Central memory CD8-positive, alpha-beta T cell (primary cell): ENCODE results near the gene CTAGE4.
"Not testable (repeated sequence)": the region's sequence is repeated elsewhere in the genome, so short reads cannot be mapped to it uniquely, and the experiment has no call there.

Source experiments
- ATAC-seq: fragments of 150-1000 bp; cut with Tn5 transposase; replicated peaks from 2 replicates; pipeline ENCODE4 v1.10.0; 2022; ENCODE audit warnings: mild to moderate bottlenecking, moderate FRiP score, moderate number of reproducible peaks; ENCODE audit not compliant: poor library complexity, severe bottlenecking; ENCODE audit errors: extremely low read depth
- DNase-seq, 2 donors: peaks; one replicate each; pipeline ENCODE4 v3.0.0; 2021; ENCODE audit warnings: low spot score in 2 of 2
- H3K27ac Mint-ChIP-seq: one replicate; pipeline ENCODE4 v1.8.0; 2022; ENCODE audit warnings: low read depth, mild to moderate bottlenecking, moderate library complexity, mixed read lengths
- H3K27me3 Mint-ChIP-seq: one replicate; pipeline ENCODE4 v1.8.0; 2022; ENCODE audit warnings: mixed read lengths
- H3K36me3 Mint-ChIP-seq: one replicate; pipeline ENCODE4 v1.8.0; 2022; ENCODE audit warnings: mild to moderate bottlenecking, moderate library complexity, mixed read lengths; ENCODE audit not compliant: insufficient read depth
- H3K4me1 Mint-ChIP-seq: one replicate; pipeline ENCODE4 v1.8.0; 2022; ENCODE audit warnings: mixed read lengths
- H3K4me3 Mint-ChIP-seq: one replicate; pipeline ENCODE4 v1.8.0; 2022; ENCODE audit warnings: mild to moderate bottlenecking, moderate library complexity, mixed read lengths
- H3K9me3 Mint-ChIP-seq: one replicate; pipeline ENCODE4 v1.8.0; 2022; ENCODE audit warnings: mixed read lengths

CTAGE4 gene

DNA sequence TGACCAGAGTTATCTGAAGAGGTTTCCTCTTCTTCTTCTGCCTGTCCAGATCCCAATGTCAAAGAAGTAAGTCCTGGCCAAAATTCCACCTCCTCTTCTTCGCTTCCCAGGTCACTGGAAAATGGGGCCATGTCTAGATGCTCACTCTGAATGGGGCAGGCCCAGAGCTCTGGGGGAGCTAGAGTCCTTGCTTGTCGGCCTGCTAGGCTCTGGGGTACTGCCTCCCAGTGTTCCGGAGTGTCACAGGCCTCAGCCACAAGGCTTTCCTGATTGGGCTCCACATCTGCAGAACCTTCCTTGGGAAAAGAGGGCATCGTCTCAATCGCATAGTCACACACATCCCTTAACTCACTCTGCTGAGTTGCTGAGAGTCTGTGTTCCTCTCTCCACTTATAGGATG, 4.6 kb downstream of the CTAGE4 start:
- not testable (repeated sequence) for H3K27me3 Mint-ChIP-seq, H3K36me3 Mint-ChIP-seq, DNase-seq, H3K4me3 Mint-ChIP-seq, ATAC-seq, H3K4me1 Mint-ChIP-seq, H3K27ac Mint-ChIP-seq, H3K9me3 Mint-ChIP-seq

DNA sequence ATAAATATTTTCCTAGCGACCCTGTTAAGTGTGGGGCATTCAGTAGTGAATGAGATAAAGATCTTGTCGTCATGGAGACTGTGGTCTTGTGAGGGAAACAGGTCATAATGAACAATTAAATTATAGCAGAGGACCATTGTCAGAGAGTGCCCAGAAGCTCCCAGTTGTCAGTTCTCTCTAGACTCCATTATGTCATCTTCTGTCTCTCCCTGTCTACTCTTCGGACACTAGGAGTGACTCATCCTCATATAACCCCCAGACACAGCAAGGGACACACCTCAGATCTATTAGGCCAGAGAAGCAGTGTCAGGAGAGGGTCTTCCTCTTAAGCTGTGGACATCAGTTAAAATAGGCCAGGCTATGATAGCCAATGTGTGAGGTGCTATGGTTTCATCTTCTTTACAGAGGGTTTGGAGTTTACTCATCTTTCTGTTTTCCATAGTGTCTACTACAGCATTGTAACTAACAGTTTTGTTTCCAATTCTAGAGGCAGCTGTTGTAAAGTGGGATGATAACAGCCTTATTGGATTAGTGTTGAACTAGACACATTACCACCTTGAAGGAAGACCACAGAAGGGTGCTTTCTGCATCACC, 5.4 kb downstream of the CTAGE4 start:
- not testable (repeated sequence) for H3K36me3 Mint-ChIP-seq, H3K4me3 Mint-ChIP-seq, H3K4me1 Mint-ChIP-seq, H3K9me3 Mint-ChIP-seq, H3K27ac Mint-ChIP-seq, DNase-seq, H3K27me3 Mint-ChIP-seq
- peak; percentile 34 for ATAC-seq

DNA sequence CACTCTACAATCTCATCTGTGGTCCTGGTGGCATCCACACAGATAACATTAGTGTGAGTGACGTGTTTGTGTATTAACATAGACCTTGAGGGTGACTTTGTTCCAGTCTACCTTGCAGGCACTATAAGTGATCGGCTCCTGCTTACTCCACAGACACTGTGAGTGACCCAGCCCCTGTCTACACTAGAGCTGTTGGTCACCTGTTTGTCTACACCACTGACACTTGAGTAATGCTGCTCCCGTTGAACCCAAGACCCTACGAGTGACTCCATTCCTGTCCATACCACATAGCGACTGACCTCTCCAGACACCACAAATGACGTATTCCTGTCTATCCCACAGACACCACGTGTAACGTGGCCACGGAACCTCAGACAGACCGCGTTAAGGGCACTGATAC, 10.5 kb downstream of the CTAGE4 start:
- H3K4me1 Mint-ChIP-seq, H3K27me3 Mint-ChIP-seq, H3K9me3 Mint-ChIP-seq, DNase-seq, H3K36me3 Mint-ChIP-seq, H3K4me3 Mint-ChIP-seq, H3K27ac Mint-ChIP-seq: not testable (repeated sequence)
- peak; percentile 37 for ATAC-seq

DNA sequence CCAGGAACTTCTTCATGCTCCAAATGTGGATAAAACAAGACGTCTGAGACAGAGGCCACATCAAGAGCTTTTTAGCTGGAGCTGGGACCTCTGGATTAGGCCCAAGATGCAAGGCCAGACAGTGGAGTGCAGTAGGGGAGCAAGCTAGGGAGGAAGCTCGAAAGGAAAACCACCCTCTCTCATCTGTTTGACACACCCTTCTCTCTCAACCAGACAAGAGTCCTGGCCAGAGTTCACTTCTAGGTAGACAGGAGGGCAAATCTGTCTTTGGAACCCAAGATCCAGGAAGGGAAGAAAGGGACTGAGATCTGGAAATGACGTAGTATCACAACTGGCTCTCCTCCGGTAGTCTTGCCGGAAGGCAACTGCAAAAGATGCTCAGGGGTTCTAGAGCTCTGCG, 11.2 kb downstream of the CTAGE4 start:
- not testable (repeated sequence) for H3K36me3 Mint-ChIP-seq, ATAC-seq, H3K27ac Mint-ChIP-seq, H3K4me3 Mint-ChIP-seq, H3K27me3 Mint-ChIP-seq, H3K4me1 Mint-ChIP-seq, H3K9me3 Mint-ChIP-seq, DNase-seq

DNA sequence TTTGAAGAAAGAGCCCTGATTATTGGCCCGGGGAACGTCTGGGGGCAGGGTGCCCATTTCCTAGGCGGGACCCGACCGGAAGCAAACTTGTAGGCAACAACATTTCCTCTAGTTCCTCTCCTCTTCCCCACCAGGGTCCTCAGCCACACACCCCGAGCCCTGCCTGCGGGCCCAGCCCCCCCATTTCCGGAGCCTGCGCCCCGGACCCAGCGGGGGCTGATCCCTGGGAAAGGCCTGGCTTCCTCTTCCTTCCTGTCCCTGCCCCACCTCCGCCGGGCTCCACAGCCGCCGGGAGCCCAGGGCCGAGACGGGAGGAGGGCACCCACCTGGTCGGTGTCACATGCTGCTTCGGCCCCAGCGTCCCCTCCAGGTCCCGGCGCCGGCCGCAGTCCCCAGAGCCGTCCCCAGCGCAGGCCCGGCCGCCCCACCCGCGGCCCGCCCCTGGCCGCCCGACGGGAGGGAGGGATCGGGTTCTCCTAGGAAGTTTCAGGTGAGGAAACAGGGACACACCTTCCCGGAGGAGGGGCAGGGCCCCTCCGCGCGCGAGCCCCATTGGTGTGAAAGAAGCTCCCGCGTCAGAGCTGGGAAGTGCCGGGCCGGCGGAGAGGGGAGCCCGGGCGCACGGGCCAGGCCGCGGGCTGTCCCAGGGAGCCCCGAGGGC, 12.1 kb downstream of the CTAGE4 start, which contains the start of gene ARHGEF35:
ARHGEF35 (minus strand) TSS at position 622 of the 661 bp plus-strand sequence. CDS start 7,450 bp downstream, outside the sequence.
- H3K4me3 Mint-ChIP-seq, DNase-seq, H3K27me3 Mint-ChIP-seq, H3K27ac Mint-ChIP-seq, H3K36me3 Mint-ChIP-seq, H3K4me1 Mint-ChIP-seq, H3K9me3 Mint-ChIP-seq: not testable (repeated sequence)
- peak; percentile 60 for ATAC-seq

DNA sequence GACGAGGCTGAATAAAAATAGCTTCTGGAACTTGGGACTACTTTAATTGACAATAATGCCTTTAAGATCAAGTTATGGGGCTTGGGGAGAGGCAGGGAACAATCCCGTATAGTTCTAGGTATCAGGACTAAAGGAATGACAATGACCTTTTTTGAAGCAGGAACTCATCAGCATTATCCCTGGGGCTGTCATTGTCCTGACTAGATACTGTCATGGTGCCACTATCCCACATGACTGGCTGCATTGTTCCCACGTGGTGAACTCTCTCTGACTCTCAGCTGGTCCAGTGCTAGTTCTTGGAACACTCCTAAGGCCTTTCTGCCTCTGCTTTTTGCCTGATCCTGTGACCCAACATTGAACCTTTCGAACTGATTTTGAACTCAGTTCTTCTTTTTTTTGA, 15.7 kb downstream of the CTAGE4 start:
- not testable (repeated sequence) for H3K27me3 Mint-ChIP-seq

DNA sequence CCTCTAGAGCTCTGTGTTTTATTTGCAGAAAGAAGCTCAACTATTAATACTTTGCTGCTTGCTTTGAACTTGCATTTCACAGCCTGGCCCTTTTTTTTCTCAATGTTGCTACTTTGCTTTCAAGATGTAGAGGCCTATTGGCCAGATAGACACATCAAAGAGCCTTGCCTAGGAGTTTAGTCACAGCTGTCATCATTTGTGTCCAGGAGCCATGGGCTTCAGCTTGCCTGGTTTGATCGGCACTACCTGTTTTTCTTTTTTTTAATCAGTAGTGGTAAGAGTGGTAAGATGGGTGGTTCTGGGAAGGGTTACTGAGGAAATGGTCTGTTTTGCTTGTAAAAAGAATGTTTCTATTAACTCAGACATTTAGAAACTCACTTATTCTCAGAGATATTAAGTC, 18.7 kb downstream of the CTAGE4 start:
- not testable (repeated sequence) for H3K27ac Mint-ChIP-seq, H3K27me3 Mint-ChIP-seq, H3K9me3 Mint-ChIP-seq, H3K4me3 Mint-ChIP-seq, H3K36me3 Mint-ChIP-seq, DNase-seq, H3K4me1 Mint-ChIP-seq
- ATAC-seq = peak; percentile 59

More for the DNA sequence above, 15.7 kb downstream of the CTAGE4 start:
- DNase-seq, H3K27ac Mint-ChIP-seq, H3K9me3 Mint-ChIP-seq, ATAC-seq, H3K36me3 Mint-ChIP-seq, H3K4me1 Mint-ChIP-seq, H3K4me3 Mint-ChIP-seq: not testable (repeated sequence)

DNA sequence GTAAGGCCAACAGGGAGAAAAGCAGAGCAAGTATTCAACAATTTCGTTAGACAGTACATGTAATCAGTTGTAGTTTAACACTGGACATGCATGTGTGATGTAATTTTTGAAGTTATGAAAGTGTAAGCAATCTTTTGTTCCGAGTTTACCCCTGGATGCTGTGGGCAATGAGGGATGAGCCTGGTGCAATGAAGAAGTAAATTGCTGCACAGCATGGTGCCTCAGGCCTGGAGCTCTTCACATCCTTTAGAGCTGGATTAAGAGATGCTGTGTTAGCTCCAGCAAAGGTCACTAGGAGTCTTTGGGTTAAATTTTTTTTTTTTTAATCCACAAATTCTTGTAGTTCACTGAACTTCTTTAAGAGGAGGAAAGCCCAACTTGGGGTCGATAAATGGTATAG, 19.8 kb downstream of the CTAGE4 start:
- not testable (repeated sequence) for H3K36me3 Mint-ChIP-seq, ATAC-seq

DNA sequence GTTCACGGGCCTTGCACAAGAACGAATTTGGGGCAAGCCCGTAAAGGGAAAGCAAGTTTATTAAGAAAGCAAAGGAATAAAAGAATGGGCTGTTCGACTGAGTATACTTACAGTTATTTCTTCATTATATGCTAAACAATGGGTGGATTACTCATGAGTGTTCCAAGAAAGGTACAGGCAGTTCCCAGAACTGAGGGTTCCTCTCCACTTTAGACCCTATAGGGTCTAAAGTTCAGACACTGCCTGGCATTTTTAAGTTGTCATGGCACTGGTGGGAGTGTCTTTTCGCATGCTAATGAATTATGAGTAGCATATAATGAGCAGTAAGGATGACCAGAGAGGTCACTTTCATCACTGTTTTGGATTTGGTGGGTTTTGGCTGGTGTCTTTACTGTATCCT, 22.0 kb downstream of the CTAGE4 start:
- H3K4me3 Mint-ChIP-seq, H3K9me3 Mint-ChIP-seq, H3K4me1 Mint-ChIP-seq, H3K36me3 Mint-ChIP-seq, H3K27me3 Mint-ChIP-seq, H3K27ac Mint-ChIP-seq, DNase-seq, ATAC-seq: not testable (repeated sequence)

More for the DNA sequence above, 19.8 kb downstream of the CTAGE4 start:
- DNase-seq, H3K9me3 Mint-ChIP-seq, H3K27me3 Mint-ChIP-seq, H3K27ac Mint-ChIP-seq, H3K4me3 Mint-ChIP-seq, H3K4me1 Mint-ChIP-seq: not testable (repeated sequence)

DNA sequence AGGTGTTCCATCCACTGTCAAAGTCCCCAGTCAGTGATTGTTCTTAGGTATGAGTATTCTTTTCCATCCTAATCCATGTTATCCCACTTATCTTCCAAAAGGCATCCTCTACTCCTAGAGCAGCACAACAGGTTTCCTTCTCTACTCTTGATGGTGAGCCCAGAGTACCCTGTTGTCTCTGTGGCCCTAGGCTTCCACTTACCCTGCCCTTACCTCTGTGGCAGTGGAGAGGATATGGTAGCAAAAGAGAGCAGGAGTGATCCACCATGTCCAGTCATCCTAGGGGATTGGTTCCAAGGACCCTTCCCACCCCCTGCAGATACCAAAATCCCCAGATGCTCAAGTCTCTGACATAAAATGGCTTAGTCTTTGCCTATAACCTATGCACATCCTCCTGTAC, 33.9 kb downstream of the CTAGE4 start:
- not testable (repeated sequence) for ATAC-seq, H3K9me3 Mint-ChIP-seq, H3K36me3 Mint-ChIP-seq, DNase-seq, H3K4me1 Mint-ChIP-seq, H3K27me3 Mint-ChIP-seq, H3K27ac Mint-ChIP-seq, H3K4me3 Mint-ChIP-seq

DNA sequence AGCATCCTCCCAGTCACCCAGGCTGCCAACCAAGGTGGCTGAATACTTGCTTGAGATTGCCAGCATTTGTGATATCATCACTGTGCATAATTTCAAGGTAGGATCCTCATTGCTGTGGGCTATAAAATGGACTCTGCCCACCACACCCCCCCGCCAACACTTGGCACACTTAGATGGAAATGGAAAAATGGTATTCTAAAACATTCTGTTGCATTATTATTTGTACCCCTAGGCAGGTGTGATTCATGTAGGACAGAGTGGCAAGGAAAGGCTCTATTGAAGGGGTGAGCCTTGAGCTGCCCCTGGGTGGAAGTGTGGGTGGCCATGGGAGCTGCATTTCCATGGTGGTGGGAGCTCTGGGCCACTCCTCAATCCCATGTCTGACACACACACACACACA, 35.3 kb downstream of the CTAGE4 start:
- ATAC-seq, DNase-seq, H3K36me3 Mint-ChIP-seq, H3K9me3 Mint-ChIP-seq, H3K4me1 Mint-ChIP-seq, H3K27me3 Mint-ChIP-seq, H3K27ac Mint-ChIP-seq, H3K4me3 Mint-ChIP-seq: not testable (repeated sequence)

DNA sequence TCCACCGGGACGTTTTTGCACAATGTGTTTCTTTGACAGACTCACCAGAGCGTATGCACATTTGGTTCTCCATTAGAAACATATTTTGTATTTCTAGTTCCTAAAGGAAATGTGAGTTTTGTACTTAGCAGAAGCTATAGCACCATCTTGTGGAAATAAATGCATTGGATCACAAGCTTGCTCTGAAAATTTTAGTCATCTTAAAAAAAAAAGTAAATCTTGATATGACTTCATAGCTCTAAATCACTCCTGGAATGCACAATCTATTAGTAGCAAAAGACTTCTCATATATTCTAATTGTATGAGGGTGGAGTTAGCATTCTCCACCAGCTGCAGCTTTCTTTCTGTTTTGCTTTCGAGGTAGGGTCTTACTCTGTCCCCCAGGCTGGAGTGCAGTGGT, 35.9 kb downstream of the CTAGE4 start:
- not testable (repeated sequence) for H3K27me3 Mint-ChIP-seq, H3K9me3 Mint-ChIP-seq, DNase-seq, H3K4me3 Mint-ChIP-seq, H3K36me3 Mint-ChIP-seq, H3K4me1 Mint-ChIP-seq, ATAC-seq, H3K27ac Mint-ChIP-seq

DNA sequence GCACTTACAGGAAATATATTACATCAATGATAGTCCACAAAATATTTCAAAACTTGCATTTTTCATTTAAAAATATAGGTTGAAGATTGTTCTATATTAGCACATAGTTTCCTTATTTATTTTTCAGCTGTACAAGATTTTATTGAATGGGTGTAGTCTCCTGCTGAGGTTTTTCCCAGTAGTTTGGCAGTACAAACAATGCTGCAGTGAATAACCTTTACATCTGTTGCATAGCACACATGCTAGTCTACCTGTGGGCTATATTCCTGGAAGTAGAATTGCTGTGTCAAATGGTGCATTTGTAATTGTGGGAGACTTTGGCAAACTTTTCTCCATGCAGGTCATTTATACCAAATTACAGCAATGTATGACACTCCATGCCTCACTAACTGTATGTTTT, 37.3 kb downstream of the CTAGE4 start:
- not testable (repeated sequence) for ATAC-seq, H3K9me3 Mint-ChIP-seq, H3K4me1 Mint-ChIP-seq, H3K36me3 Mint-ChIP-seq, H3K27ac Mint-ChIP-seq, DNase-seq, H3K27me3 Mint-ChIP-seq, H3K4me3 Mint-ChIP-seq
